LoVo (cell line): ENCODE measurements around the gene LRRN4CL.
"Not testable (repeated sequence)": the region's sequence is repeated elsewhere in the genome, so short reads cannot be mapped to it uniquely, and the experiment has no call there.

ENCODE experiments used
- DNase-seq: peaks from one replicate; pipeline ENCODE4 v3.0.0-alpha.2; 2016; ENCODE audit warnings: low spot score

LRRN4CL gene

GRCh38 chr11:62675415-62675814 is 13.9 kb downstream of the LRRN4CL start:
- not testable (repeated sequence) for DNase-seq

- no peak for DNase-seq
These were observed 16.2 kb downstream of the LRRN4CL start for GRCh38 chr11:62673196-62673525.

- peak; percentile 72 for DNase-seq
These were observed 17.5 kb downstream of the LRRN4CL start, which contains the start of the genes LBHD1 and UQCC3 for GRCh38 chr11:62671608-62672389. LBHD1 (minus strand) TSS chr11:62672267; CDS start chr11:62670031, 2,236 bp downstream. UQCC3 (plus strand) TSS chr11:62671673; CDS start chr11:62671746, 73 bp downstream.

GRCh38 chr11:62671236-62671607 is 18.1 kb downstream of the LRRN4CL start:
- DNase-seq, result peak; percentile 42

GRCh38 chr11:62669420-62670161 is 19.7 kb downstream of the LRRN4CL start:
- DNase-seq, result no peak

- DNase-seq, result no peak
These were observed 21.9 kb downstream of the LRRN4CL start for GRCh38 chr11:62667460-62667859.

GRCh38 chr11:62666259-62666926 is 22.9 kb downstream of the LRRN4CL start:
- no peak for DNase-seq

- no peak for DNase-seq
These were observed 23.6 kb downstream of the LRRN4CL start for GRCh38 chr11:62665599-62666258.

- peak; percentile 93 for DNase-seq
These were observed 24.2 kb downstream of the LRRN4CL start, which contains the start of the genes C11orf98 and CSKMT for GRCh38 chr11:62665075-62665598. C11orf98 (minus strand) TSS chr11:62665210; CDS start chr11:62665169, 41 bp downstream. CSKMT (plus strand) TSS chr11:62665312; CDS start chr11:62665880, 568 bp downstream.

- peak; percentile 55 for DNase-seq
These were observed 24.8 kb downstream of the LRRN4CL start for GRCh38 chr11:62664405-62665074.

- DNase-seq, result no peak
These were observed 32.4 kb downstream of the LRRN4CL start for GRCh38 chr11:62656796-62657429.

GRCh38 chr11:62654297-62654696 is 35.0 kb downstream of the LRRN4CL start:
- DNase-seq, result no peak

GRCh38 chr11:62652161-62653006 is 36.9 kb downstream of the LRRN4CL start:
- no peak for DNase-seq

GRCh38 chr11:62650283-62650682 is 39.0 kb downstream of the LRRN4CL start:
- not testable (repeated sequence) for DNase-seq

GRCh38 chr11:62649486-62649885 is 39.8 kb downstream of the LRRN4CL start:
- DNase-seq, result no peak

GRCh38 chr11:62648967-62649364 is 40.4 kb downstream of the LRRN4CL start:
- DNase-seq, result no peak

GRCh38 chr11:62648185-62648966 is 41.0 kb downstream of the LRRN4CL start:
- no peak for DNase-seq

GRCh38 chr11:62647609-62648005 is 41.7 kb downstream of the LRRN4CL start:
- DNase-seq, result no peak
